ENCODE measurements around the gene HDAC4.

DNA sequence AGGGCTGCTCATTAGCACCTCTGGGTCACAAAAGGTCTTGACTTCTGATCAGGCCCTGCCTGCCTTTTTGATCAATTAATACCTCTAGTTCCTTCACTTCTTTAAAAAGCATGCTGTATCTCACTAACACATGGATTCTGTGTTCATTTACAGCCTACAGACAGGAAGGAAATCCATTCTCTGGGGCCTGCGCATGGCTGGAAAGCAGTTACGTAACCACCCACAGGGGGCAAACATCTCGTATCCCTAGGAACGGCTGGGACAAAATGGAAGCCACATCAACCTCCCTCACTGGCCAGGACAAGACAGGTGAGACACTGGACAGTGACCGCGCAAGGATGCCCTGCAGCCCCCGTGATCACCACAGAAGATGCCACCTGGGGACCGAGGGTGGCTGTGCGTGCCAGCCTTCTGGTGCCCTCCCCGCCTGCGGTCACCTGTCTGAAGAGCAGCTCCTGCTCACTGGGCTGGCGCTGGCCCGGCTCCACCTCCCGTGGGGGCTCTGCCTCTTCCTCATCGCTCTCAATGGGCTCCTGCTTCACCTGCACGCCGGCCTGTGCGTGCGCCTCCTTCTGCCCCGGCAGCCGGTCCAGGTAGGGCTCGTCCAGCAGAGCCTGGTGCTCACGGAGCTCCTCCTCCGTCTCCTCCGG is 286.1 kb downstream of the HDAC4 start:
- TF ChIP-seq, protein P1, sequence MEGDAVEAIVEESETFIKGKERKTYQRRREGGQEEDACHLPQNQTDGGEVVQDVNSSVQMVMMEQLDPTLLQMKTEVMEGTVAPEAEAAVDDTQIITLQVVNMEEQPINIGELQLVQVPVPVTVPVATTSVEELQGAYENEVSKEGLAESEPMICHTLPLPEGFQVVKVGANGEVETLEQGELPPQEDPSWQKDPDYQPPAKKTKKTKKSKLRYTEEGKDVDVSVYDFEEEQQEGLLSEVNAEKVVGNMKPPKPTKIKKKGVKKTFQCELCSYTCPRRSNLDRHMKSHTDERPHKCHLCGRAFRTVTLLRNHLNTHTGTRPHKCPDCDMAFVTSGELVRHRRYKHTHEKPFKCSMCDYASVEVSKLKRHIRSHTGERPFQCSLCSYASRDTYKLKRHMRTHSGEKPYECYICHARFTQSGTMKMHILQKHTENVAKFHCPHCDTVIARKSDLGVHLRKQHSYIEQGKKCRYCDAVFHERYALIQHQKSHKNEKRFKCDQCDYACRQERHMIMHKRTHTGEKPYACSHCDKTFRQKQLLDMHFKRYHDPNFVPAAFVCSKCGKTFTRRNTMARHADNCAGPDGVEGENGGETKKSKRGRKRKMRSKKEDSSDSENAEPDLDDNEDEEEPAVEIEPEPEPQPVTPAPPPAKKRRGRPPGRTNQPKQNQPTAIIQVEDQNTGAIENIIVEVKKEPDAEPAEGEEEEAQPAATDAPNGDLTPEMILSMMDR (IDR thresholded peaks at IDR 0.05): no peak
- no peak for TF ChIP-seq GTF2I (CRISPR knock-in tag; conservative IDR thresholded peaks at IDR 0.05)
- TF ChIP-seq SP1 (CRISPR knock-in tag; conservative IDR thresholded peaks at IDR 0.05): no peak
- TF ChIP-seq TCF7 (CRISPR knock-in tag; IDR thresholded peaks at IDR 0.05; ENCODE audit: low read depth): no peak
- TF ChIP-seq, protein P2, sequence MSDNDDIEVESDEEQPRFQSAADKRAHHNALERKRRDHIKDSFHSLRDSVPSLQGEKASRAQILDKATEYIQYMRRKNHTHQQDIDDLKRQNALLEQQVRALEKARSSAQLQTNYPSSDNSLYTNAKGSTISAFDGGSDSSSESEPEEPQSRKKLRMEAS (CRISPR knock-in tag; IDR thresholded peaks at IDR 0.05): no peak
- no peak for TF ChIP-seq FOXJ3 (CRISPR knock-in tag; IDR thresholded peaks at IDR 0.05; ENCODE audit: borderline replicate concordance)
- TF ChIP-seq ESRRA (CRISPR knock-in tag; IDR thresholded peaks at IDR 0.05; ENCODE audit: borderline replicate concordance): no peak
- no peak for TF ChIP-seq MYBL2 (CRISPR knock-in tag; IDR thresholded peaks at IDR 0.05)
- TF ChIP-seq, protein P3, sequence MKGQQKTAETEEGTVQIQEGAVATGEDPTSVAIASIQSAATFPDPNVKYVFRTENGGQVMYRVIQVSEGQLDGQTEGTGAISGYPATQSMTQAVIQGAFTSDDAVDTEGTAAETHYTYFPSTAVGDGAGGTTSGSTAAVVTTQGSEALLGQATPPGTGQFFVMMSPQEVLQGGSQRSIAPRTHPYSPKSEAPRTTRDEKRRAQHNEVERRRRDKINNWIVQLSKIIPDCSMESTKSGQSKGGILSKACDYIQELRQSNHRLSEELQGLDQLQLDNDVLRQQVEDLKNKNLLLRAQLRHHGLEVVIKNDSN (CRISPR knock-in tag; IDR thresholded peaks at IDR 0.05): no peak
- no peak for TF ChIP-seq ETV6 (CRISPR knock-in tag; IDR thresholded peaks at IDR 0.05)
- no peak for TF ChIP-seq ZBTB21 (CRISPR knock-in tag; IDR thresholded peaks at IDR 0.05; ENCODE audit: borderline replicate concordance)
- TF ChIP-seq, protein P4, sequence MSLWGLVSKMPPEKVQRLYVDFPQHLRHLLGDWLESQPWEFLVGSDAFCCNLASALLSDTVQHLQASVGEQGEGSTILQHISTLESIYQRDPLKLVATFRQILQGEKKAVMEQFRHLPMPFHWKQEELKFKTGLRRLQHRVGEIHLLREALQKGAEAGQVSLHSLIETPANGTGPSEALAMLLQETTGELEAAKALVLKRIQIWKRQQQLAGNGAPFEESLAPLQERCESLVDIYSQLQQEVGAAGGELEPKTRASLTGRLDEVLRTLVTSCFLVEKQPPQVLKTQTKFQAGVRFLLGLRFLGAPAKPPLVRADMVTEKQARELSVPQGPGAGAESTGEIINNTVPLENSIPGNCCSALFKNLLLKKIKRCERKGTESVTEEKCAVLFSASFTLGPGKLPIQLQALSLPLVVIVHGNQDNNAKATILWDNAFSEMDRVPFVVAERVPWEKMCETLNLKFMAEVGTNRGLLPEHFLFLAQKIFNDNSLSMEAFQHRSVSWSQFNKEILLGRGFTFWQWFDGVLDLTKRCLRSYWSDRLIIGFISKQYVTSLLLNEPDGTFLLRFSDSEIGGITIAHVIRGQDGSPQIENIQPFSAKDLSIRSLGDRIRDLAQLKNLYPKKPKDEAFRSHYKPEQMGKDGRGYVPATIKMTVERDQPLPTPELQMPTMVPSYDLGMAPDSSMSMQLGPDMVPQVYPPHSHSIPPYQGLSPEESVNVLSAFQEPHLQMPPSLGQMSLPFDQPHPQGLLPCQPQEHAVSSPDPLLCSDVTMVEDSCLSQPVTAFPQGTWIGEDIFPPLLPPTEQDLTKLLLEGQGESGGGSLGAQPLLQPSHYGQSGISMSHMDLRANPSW (CRISPR knock-in tag; conservative IDR thresholded peaks at IDR 0.05; ENCODE audit: low read depth): no peak
- no peak for TF ChIP-seq CBFB (CRISPR knock-in tag; IDR thresholded peaks at IDR 0.05; ENCODE audit: low read depth)

Data from WTC11 (cell line).